ENCODE measurements around the gene BCR. TPM values are rescaled to one million over a fixed set of nuclear protein-coding genes. Genes with fewer than 3 reads are reported as not detected.
"Not testable (repeated sequence)": the region's sequence is repeated elsewhere in the genome, so short reads cannot be mapped to it uniquely, and the experiment has no call there.

The BCR gene
- total and polyA plus RNA-seq, 2 donors (not counting 1 experiment from before 2014, with no cell fraction given) = 15.7 to 66.6 TPM

DNA sequence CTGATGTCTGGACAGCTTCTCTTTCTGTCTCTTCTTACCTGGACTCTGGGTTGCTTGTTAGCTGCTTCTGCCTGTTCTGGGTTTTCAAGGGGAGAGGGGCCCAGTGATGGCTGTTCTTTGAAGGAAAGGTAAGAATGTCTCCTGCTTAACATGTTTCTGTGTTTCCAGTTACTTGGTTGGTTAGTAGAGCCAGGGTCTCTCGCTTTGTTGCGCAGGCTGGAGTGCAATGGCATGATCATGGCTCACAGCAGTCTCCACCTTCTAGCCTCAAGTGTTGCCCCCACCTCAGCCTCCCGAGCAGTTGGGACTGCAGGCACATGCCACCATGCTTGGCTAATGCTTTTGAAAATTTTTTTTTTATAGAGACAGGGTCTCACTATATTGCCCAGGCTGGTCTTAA is 126.6 kb downstream of the BCR start:
- H3K4me2 ChIP-seq (ENCODE audit: extremely low read depth, insufficient read depth, low read length) = no peak overlapping the region
- no peaks in the 10 kb centered on the region for H4K20me1 ChIP-seq (ENCODE audit: control insufficient read depth, extremely low read depth, insufficient read depth, low read length)
- H3K79me2 ChIP-seq (ENCODE audit: control insufficient read depth, insufficient read depth, low read length) = no peaks in the 10 kb centered on the region
- no peak overlapping the region for H2AFZ ChIP-seq (ENCODE audit: low read length)
- no peaks in the 10 kb centered on the region for H3K27me3 ChIP-seq (ENCODE audit: control insufficient read depth, insufficient read depth, low read length)
- no peak overlapping the region for H3K27ac ChIP-seq (ENCODE audit: insufficient read depth, low read length)
- no peak for DNase-seq (ENCODE audit: low read depth in 2 of 2)
- H3K9me3 ChIP-seq (ENCODE audit: control insufficient read depth, insufficient read depth, low read depth, low read length) = no peaks in the 10 kb centered on the region
- H3K9ac ChIP-seq (ENCODE audit: insufficient read depth, low read length) = no peak overlapping the region
- no peaks in the 10 kb centered on the region for H3K36me3 ChIP-seq (ENCODE audit: control insufficient read depth, insufficient read depth, low read length)
- TF ChIP-seq, protein P1, sequence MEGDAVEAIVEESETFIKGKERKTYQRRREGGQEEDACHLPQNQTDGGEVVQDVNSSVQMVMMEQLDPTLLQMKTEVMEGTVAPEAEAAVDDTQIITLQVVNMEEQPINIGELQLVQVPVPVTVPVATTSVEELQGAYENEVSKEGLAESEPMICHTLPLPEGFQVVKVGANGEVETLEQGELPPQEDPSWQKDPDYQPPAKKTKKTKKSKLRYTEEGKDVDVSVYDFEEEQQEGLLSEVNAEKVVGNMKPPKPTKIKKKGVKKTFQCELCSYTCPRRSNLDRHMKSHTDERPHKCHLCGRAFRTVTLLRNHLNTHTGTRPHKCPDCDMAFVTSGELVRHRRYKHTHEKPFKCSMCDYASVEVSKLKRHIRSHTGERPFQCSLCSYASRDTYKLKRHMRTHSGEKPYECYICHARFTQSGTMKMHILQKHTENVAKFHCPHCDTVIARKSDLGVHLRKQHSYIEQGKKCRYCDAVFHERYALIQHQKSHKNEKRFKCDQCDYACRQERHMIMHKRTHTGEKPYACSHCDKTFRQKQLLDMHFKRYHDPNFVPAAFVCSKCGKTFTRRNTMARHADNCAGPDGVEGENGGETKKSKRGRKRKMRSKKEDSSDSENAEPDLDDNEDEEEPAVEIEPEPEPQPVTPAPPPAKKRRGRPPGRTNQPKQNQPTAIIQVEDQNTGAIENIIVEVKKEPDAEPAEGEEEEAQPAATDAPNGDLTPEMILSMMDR (conservative IDR thresholded peaks at IDR 0.05 in 1 of 2, IDR thresholded peaks at IDR 0.05 in 1 of 2; ENCODE audit: low read depth in 1 of 2, low read length in 2 of 2) = no peak
- TF ChIP-seq EZH2 (IDR thresholded peaks at IDR 0.05; ENCODE audit: low read length, missing control alignments) = no peak
- H3K4me1 ChIP-seq (ENCODE audit: control insufficient read depth, extremely low read depth, insufficient read depth, low read length) = peaks cover 19% of the 10 kb centered on the region
- no peak overlapping the region for H3K4me3 ChIP-seq (replicated peaks in 1 of 4; ENCODE audit: control extremely low read depth in 1 of 4, insufficient read depth in 1 of 4, low read depth in 3 of 4, low read length in 4 of 4)

DNA sequence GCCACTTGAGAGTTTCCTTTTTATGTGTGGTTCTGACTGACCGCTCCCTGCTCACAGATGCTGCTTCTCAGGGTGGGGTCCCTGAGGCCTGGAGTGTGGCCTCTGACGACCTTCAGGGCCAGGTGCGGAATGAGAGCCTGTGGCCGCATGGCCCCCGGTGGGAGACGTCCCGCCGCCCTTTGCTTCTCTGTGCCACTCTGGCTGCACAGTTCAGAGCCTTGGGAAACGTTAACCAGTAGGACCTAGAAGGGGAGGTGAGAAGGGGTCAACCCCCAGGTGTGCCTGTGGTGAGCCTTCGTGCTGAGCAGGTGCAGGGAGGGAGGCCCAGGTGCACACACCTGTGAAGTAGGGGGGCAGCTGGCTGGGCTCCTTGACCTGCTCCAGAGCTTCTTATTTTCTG is 127.2 kb downstream of the BCR start:
- not testable (repeated sequence) for H3K36me3 ChIP-seq (ENCODE audit: control insufficient read depth, insufficient read depth, low read length); H3K4me3 ChIP-seq (replicated peaks in 1 of 4; ENCODE audit: control extremely low read depth in 1 of 4, insufficient read depth in 1 of 4, low read depth in 3 of 4, low read length in 4 of 4); DNase-seq (ENCODE audit: low read depth in 2 of 2); H4K20me1 ChIP-seq (ENCODE audit: control insufficient read depth, extremely low read depth, insufficient read depth, low read length); H3K27me3 ChIP-seq (ENCODE audit: control insufficient read depth, insufficient read depth, low read length); H3K9ac ChIP-seq (ENCODE audit: insufficient read depth, low read length); H2AFZ ChIP-seq (ENCODE audit: low read length); H3K27ac ChIP-seq (ENCODE audit: insufficient read depth, low read length); H3K4me2 ChIP-seq (ENCODE audit: extremely low read depth, insufficient read depth, low read length); H3K9me3 ChIP-seq (ENCODE audit: control insufficient read depth, insufficient read depth, low read depth, low read length); H3K79me2 ChIP-seq (ENCODE audit: control insufficient read depth, insufficient read depth, low read length)
- peaks cover 19% of the 10 kb centered on the region for H3K4me1 ChIP-seq (ENCODE audit: control insufficient read depth, extremely low read depth, insufficient read depth, low read length)

DNA sequence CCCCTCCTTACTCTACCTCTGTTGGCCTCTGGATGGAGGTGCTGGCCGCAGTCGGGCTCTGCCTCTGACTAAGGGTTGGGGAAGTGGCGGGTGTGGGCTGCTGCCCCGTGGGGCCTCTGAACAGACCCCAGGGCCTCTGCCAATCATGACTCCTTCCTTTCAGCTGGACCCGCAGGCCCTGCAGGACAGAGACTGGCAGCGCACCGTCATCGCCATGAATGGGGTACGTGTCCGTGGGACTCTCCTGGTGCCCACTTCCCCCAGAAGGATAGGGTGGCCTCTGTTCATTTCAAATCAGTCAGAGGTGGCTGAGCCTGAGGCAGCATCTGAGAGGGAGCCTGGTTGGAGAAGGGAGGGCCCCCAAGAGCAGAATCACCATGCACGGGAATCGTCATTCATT is 129.0 kb downstream of the BCR start:
- H3K36me3 ChIP-seq (ENCODE audit: control insufficient read depth, insufficient read depth, low read length); H3K27ac ChIP-seq (ENCODE audit: insufficient read depth, low read length); H3K9ac ChIP-seq (ENCODE audit: insufficient read depth, low read length); DNase-seq (ENCODE audit: low read depth in 2 of 2); H3K9me3 ChIP-seq (ENCODE audit: control insufficient read depth, insufficient read depth, low read depth, low read length); H3K4me3 ChIP-seq (replicated peaks in 1 of 4; ENCODE audit: control extremely low read depth in 1 of 4, insufficient read depth in 1 of 4, low read depth in 3 of 4, low read length in 4 of 4); H2AFZ ChIP-seq (ENCODE audit: low read length); H3K4me2 ChIP-seq (ENCODE audit: extremely low read depth, insufficient read depth, low read length); H4K20me1 ChIP-seq (ENCODE audit: control insufficient read depth, extremely low read depth, insufficient read depth, low read length); H3K79me2 ChIP-seq (ENCODE audit: control insufficient read depth, insufficient read depth, low read length); H3K27me3 ChIP-seq (ENCODE audit: control insufficient read depth, insufficient read depth, low read length): not testable (repeated sequence)
- peaks cover 19% of the 10 kb centered on the region for H3K4me1 ChIP-seq (ENCODE audit: control insufficient read depth, extremely low read depth, insufficient read depth, low read length)

DNA sequence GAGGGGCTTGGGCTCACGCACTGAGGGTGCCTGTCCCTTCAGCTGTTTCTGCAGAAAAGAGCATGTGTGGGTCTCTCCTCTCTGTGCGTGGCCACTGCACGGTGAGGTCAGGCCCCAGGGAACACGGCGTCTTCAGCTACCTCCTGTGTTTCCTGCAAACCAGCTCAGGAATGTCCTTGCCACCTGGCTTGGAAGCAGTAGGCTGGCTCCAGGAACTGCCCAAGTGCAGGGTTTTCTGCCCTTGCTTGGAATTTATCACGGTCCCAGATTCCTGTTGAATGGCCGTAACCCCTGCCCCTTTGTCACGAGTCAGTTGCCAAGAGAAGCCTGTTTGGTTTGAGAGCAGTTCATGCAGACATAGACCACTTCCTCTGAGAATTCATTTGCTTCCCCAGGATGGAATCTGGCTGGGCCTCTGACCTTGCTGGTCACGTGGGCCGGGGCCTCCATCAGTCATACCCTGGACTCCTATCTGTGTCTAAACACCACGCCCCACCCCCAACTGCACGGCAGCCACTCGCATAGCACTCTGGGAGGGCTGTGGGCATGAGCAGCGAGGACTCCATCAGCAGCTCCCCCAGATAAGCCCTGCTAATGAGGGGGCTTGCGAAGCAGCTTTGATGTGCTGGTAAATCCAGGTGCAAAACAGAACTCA is 130.3 kb downstream of the BCR start:
- not testable (repeated sequence) for H3K9me3 ChIP-seq (ENCODE audit: control insufficient read depth, insufficient read depth, low read depth, low read length); H2AFZ ChIP-seq (ENCODE audit: low read length); H3K79me2 ChIP-seq (ENCODE audit: control insufficient read depth, insufficient read depth, low read length); H3K36me3 ChIP-seq (ENCODE audit: control insufficient read depth, insufficient read depth, low read length); H3K4me2 ChIP-seq (ENCODE audit: extremely low read depth, insufficient read depth, low read length); H3K9ac ChIP-seq (ENCODE audit: insufficient read depth, low read length); H3K4me3 ChIP-seq (replicated peaks in 1 of 4; ENCODE audit: control extremely low read depth in 1 of 4, insufficient read depth in 1 of 4, low read depth in 3 of 4, low read length in 4 of 4); H3K27me3 ChIP-seq (ENCODE audit: control insufficient read depth, insufficient read depth, low read length); H3K27ac ChIP-seq (ENCODE audit: insufficient read depth, low read length); H4K20me1 ChIP-seq (ENCODE audit: control insufficient read depth, extremely low read depth, insufficient read depth, low read length)
- H3K4me1 ChIP-seq (ENCODE audit: control insufficient read depth, extremely low read depth, insufficient read depth, low read length) = peaks cover 11% of the 10 kb centered on the region
- peak in 1 of 2 donors; percentile 18 for DNase-seq (ENCODE audit: low read depth in 2 of 2)

DNA sequence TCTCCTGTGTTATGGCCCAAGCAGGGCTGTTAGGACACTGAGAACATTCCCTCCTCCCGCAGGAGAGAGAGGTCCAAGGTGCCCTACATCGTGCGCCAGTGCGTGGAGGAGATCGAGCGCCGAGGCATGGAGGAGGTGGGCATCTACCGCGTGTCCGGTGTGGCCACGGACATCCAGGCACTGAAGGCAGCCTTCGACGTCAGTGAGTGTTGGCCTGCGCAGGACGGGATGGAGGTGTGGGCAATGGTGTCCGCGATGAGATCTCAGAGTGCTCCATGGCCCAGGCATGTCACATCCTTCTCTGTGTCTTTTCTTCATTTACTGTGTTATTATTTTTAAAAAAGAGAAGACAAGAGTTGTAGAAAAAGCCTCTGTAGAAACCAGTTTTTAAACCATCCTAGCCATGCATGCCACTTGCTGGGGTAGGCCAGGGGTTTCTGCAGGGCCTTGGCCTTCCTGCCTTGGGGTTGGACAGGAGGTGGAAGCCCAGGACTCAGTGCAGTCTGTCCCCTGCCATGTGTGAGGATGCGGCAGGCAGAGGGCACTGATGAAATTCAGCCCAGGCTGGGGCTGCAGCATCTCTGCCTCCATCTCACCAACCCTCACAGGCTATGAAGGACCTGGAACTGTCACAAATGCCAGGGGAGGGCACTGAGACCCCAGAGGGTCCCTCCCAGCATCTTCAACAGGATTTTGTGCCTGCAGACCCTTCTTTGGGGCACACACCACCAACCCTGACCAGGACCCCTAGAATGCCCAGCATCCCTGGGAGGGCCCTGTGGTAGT is 131.5 kb downstream of the BCR start:
- not testable (repeated sequence) for H3K4me2 ChIP-seq (ENCODE audit: extremely low read depth, insufficient read depth, low read length); H3K4me1 ChIP-seq (ENCODE audit: control insufficient read depth, extremely low read depth, insufficient read depth, low read length); H3K27me3 ChIP-seq (ENCODE audit: control insufficient read depth, insufficient read depth, low read length); H3K9me3 ChIP-seq (ENCODE audit: control insufficient read depth, insufficient read depth, low read depth, low read length); H3K36me3 ChIP-seq (ENCODE audit: control insufficient read depth, insufficient read depth, low read length); DNase-seq (ENCODE audit: low read depth in 2 of 2); H2AFZ ChIP-seq (ENCODE audit: low read length); H3K79me2 ChIP-seq (ENCODE audit: control insufficient read depth, insufficient read depth, low read length); H4K20me1 ChIP-seq (ENCODE audit: control insufficient read depth, extremely low read depth, insufficient read depth, low read length); H3K4me3 ChIP-seq (replicated peaks in 1 of 4; ENCODE audit: control extremely low read depth in 1 of 4, insufficient read depth in 1 of 4, low read depth in 3 of 4, low read length in 4 of 4); H3K9ac ChIP-seq (ENCODE audit: insufficient read depth, low read length); H3K27ac ChIP-seq (ENCODE audit: insufficient read depth, low read length)
